Measurements from ENCODE around the gene LCN12. TPM values are rescaled to one million over a fixed set of nuclear protein-coding genes. Genes with fewer than 3 reads are reported as not detected.

LCN12 gene
- polyA plus RNA-seq, 4 donors = 1.4 to 54.6 (median 23.8) TPM

- no peak for DNase-seq (ENCODE audit: low read depth in 4 of 4, low spot score in 3 of 4)
Measured at GRCh38 chr9:136971746-136972145, 19.7 kb downstream of the LCN12 start.

GRCh38 chr9:136972335-136972734, 20.3 kb downstream of the LCN12 start:
- no peak for DNase-seq (ENCODE audit: low read depth in 4 of 4, low spot score in 3 of 4)

- no peak for DNase-seq (ENCODE audit: low read depth in 4 of 4, low spot score in 3 of 4)
Measured at GRCh38 chr9:136972743-136973142, 20.7 kb downstream of the LCN12 start.

- no peak for DNase-seq (ENCODE audit: low read depth in 4 of 4, low spot score in 3 of 4)
Measured at GRCh38 chr9:136973618-136974617, 21.8 kb downstream of the LCN12 start.

GRCh38 chr9:136974817-136975535, 22.9 kb downstream of the LCN12 start:
- DNase-seq (ENCODE audit: low read depth in 4 of 4, low spot score in 3 of 4) = no peak

GRCh38 chr9:136975644-136976043, 23.6 kb downstream of the LCN12 start:
- no peak for DNase-seq (ENCODE audit: low read depth in 4 of 4, low spot score in 3 of 4)

GRCh38 chr9:136977223-136977622, 25.1 kb downstream of the LCN12 start, which contains the start of gene PTGDS:
PTGDS (plus strand) TSS chr9:136977504; CDS start chr9:136977579, 75 bp downstream.
- DNase-seq (ENCODE audit: low read depth in 4 of 4, low spot score in 3 of 4) = no peak

- DNase-seq (ENCODE audit: low read depth in 4 of 4, low spot score in 3 of 4) = no peak
Measured at GRCh38 chr9:136977649-136978072, 25.6 kb downstream of the LCN12 start.

GRCh38 chr9:136978073-136978864, 26.2 kb downstream of the LCN12 start:
- DNase-seq (ENCODE audit: low read depth in 4 of 4, low spot score in 3 of 4) = no peak

GRCh38 chr9:136978865-136979544, 26.9 kb downstream of the LCN12 start:
- no peak for DNase-seq (ENCODE audit: low read depth in 4 of 4, low spot score in 3 of 4)

GRCh38 chr9:136979769-136980587, 27.9 kb downstream of the LCN12 start:
- no peak for DNase-seq (ENCODE audit: low read depth in 4 of 4, low spot score in 3 of 4)

- no peak for DNase-seq (ENCODE audit: low read depth in 4 of 4, low spot score in 3 of 4)
Measured at GRCh38 chr9:136980669-136981478, 28.8 kb downstream of the LCN12 start.

- no peak for DNase-seq (ENCODE audit: low read depth in 4 of 4, low spot score in 3 of 4)
Measured at GRCh38 chr9:136981588-136982231, 29.6 kb downstream of the LCN12 start.

- DNase-seq (ENCODE audit: low read depth in 4 of 4, low spot score in 3 of 4) = no peak
Measured at GRCh38 chr9:136982232-136983051, 30.4 kb downstream of the LCN12 start, which contains the start of gene LCNL1. LCNL1 (plus strand) TSS chr9:136982993; CDS start chr9:136983587, 594 bp downstream.

- DNase-seq (ENCODE audit: low read depth in 4 of 4, low spot score in 3 of 4) = no peak
Measured at GRCh38 chr9:136983167-136983566, 31.1 kb downstream of the LCN12 start.

GRCh38 chr9:136983656-136984314, 31.7 kb downstream of the LCN12 start:
- no peak for DNase-seq (ENCODE audit: low read depth in 4 of 4, low spot score in 3 of 4)

All from left renal pelvis (tissue), 4 donors.